GM18505 (cell line): ENCODE data around the gene SORBS1.

Experiments
- ATAC-seq: cut with Tn5 transposase; IDR thresholded peaks from one replicate; pipeline ENCODE4 v1.9.1; 2021; ENCODE audit not compliant: unreplicated experiment
- POLR2A ChIP-seq: IDR thresholded peaks from 4 replicates; pipeline ENCODE4 v1.6.1; 2011; ENCODE audit warnings: borderline replicate concordance; ENCODE audit not compliant: insufficient read depth, insufficient read length; ENCODE audit errors: extremely low read depth

The SORBS1 gene

GRCh38 chr10:95324436-95325268 lies 236.5 kb downstream of the SORBS1 start:
- no peak for ATAC-seq
- TF ChIP-seq POLR2A = no peak

GRCh38 chr10:95321554-95322301 lies 239.4 kb downstream of the SORBS1 start:
- TF ChIP-seq POLR2A = no peak
- no peak for ATAC-seq

- no peak for TF ChIP-seq POLR2A
- ATAC-seq = no peak
Observed at GRCh38 chr10:95319239-95319638, 241.9 kb downstream of the SORBS1 start.

GRCh38 chr10:95315509-95315908 lies 245.7 kb downstream of the SORBS1 start:
- TF ChIP-seq POLR2A = no peak
- ATAC-seq = no peak

GRCh38 chr10:95314192-95314918 lies 246.8 kb downstream of the SORBS1 start:
- no peak for ATAC-seq
- no peak for TF ChIP-seq POLR2A

GRCh38 chr10:95312986-95313495 lies 248.1 kb downstream of the SORBS1 start:
- TF ChIP-seq POLR2A = no peak
- no peak for ATAC-seq

- no peak for TF ChIP-seq POLR2A
- no peak for ATAC-seq
Observed at GRCh38 chr10:95312257-95312656, 248.9 kb downstream of the SORBS1 start.

GRCh38 chr10:95309958-95310357 lies 251.2 kb downstream of the SORBS1 start:
- no peak for TF ChIP-seq POLR2A
- no peak for ATAC-seq

- no peak for TF ChIP-seq POLR2A
- no peak for ATAC-seq
Observed at GRCh38 chr10:95308389-95309302, 252.5 kb downstream of the SORBS1 start.

GRCh38 chr10:95306851-95307250 lies 254.3 kb downstream of the SORBS1 start:
- ATAC-seq = no peak

GRCh38 chr10:95306318-95306650 lies 254.9 kb downstream of the SORBS1 start:
- no peak for ATAC-seq
- no peak for TF ChIP-seq POLR2A

More at GRCh38 chr10:95306851-95307250, 254.3 kb downstream of the SORBS1 start:
- no peak for TF ChIP-seq POLR2A

GRCh38 chr10:95305606-95306317 lies 255.4 kb downstream of the SORBS1 start:
- TF ChIP-seq POLR2A = no peak
- no peak for ATAC-seq
